GM21360 (cell line): ENCODE data around the gene CGN.

Source experiments
- ATAC-seq: cut with Tn5 transposase; IDR thresholded peaks from one replicate; pipeline ENCODE4 v1.9.1; 2021; ENCODE audit warnings: mild to moderate bottlenecking, moderate library complexity; ENCODE audit not compliant: unreplicated experiment

The CGN gene

DNA sequence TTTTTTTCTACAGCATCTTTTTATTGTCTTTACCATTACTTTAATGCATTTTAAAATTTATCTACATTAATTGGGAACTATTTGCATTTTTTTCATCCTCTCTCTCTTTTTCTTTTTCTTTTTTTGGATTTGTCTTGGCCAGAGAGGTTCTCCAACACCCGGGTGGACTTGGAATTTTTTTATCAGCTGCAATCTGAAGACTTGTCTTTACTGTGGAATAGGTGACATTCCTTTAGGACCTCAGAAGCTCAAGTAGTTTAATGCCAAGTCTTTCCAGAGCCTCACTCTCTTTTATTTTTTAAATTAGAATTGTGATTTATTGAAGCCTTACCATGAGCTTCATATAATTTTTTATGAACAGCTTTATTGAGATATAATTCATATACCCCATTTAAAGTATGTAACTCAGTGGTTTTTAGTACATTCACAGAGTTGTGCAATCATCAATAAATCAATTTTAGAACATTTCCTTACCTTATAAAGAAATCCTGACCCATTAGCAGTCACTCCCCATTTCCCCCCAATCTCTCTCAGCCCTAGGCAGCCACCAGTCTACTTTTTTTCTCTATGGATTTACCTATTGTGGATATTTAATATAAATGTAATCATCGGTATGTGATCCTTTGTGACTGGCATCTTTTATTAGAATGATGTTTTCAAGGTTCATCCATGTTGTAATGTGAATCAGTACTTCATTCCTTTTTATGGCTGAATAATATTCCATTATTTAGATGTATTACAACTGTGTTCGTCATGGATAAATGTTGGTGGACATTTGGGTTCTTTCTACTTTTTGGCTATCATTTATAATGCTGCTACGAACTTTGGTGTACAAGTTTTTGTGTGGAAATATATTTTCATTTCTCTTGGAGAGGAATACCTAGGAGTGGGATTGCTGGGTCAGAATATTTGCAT, 35.1 kb downstream of the CGN start:
- ATAC-seq, result no peak

DNA sequence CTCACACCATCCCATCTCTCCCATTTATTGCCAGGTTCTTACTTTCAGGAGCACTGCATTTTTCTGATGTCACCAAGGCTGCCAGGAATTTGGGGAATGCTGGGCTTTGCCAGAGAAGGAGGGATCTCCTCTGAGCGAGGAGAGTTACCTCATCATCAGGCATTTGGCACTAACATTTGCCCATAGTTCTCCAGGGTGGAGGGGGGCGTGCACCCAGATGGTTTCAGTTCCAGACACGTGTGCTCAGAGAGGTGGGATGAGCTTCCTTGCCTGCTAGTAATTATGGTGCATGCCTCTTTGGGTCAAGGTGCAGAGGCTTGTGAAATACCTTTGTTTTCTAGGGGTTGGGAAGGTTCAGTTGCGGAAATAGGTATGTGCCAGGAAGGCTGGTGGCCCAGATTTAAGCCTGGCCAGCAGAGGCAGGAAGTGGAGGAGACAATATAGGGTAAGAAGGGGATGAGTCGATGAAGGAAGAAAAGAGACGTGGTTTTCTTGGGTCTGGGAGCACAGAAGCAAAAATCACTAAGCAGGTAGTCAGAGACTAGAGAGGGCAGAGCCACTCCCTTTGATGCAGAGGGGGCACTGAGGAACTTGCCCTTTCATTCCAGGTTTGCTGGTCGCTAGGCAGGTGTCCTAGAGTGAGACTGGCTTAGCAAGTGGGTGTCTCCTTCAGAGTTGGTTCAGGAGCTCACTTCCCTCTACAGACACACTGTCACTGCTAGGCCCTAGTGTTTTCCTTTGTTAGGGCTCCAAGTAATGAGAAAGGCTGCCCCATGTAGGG, 36.1 kb downstream of the CGN start:
- no peak for ATAC-seq

DNA sequence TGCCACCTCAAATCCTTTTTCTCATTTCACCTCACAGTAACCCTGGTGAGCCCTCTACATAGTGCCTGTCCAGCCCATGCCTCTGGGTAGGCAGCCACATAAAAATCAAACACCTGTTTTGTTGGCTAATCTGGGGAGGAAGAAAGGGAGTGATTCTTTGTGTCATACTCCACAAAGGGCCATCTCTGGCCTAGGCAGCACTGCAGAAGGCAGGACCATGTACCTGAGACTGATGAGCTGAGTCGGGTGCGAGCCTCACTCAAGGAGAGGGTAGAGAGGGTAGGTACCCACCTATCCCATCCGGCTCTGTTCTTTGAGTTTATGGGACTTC, 36.7 kb downstream of the CGN start:
- no peak for ATAC-seq

DNA sequence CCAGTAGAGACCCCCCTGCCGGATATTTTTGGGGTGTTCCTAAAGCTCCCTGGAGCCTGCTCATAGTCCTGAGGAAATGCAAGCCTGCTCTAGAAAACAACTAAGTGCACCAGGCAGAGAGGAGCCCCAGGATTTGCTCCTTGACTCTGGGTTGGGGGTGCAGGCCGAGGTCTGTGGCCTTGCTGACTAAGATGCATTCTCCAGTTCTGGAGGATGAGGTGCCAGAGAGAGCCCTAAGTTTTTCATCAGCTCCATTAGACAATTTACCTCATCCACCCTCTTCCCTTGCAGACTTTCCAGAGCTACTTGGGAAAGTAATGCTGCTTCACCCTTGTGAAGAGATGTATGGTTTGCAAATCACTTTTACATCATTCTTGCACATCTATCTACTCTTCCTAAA, 38.0 kb downstream of the CGN start:
- ATAC-seq, result no peak

GRCh38 chr1:151553659-151554058, 42.5 kb downstream of the CGN start:
- no peak for ATAC-seq

- ATAC-seq, result no peak
Measured at GRCh38 chr1:151556052-151556451, 44.9 kb downstream of the CGN start.

- no peak for ATAC-seq
Measured at GRCh38 chr1:151562661-151563060, 51.5 kb downstream of the CGN start.

GRCh38 chr1:151563376-151563775, 52.2 kb downstream of the CGN start:
- no peak for ATAC-seq

DNA sequence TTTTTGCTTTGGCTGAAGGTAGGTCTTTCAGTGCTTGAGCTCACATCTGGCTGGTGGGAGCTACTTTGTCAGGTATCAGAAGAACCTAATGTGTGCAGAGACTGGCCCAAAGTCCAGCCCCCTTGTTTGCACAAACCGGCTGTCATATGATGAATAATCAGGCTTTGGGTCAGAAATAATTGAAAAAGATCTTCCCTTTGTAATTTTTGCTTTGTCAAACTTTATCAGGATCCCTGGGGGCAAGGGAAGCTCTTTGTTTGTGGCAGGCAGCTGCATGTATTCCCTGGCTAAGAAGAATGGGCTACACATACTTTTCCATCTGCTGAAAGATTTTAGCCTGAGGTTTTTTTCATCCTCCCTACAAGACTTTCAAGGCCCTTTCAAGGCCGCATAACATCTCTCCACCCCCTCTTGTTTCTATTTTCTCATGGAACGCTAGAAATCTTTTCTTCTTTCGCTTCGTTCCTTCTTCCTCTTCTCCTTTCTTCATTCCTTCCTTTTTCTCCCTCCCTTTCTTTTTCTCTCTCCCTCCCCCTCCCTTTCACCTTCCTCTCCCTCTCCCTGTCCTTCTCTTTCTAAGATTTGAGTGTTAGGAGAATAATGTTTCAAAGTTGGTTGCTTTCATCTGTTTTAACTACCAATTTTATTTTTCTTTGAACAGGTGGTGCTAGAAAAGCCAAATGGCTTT, 54.5 kb downstream of the CGN start:
- ATAC-seq, result no peak

DNA sequence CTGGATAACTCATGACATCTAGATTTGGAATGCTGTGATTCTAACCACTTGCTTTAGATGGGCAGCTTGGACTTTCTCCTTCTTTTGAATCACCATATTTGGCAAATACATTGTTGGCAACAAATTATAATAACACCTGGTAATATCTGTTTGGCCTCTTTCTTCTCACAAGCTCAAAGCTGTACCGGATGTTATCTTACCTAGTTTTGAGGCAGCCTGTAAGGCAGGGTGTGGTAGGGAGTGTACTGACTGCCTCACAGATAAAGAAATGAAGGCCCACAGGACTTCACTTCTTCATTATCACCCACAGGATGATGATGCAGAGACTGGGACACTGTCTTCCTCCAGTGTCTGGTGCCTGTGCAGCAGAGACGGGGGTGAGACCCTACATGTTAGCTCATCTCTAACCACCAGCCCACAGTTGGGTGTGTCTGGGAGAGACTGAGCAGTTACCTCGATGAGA, 57.5 kb downstream of the CGN start:
- ATAC-seq, result no peak

- no peak for ATAC-seq
Measured at GRCh38 chr1:151570819-151571218, 59.6 kb downstream of the CGN start.

- ATAC-seq, result no peak
Measured at GRCh38 chr1:151574575-151575529, 63.7 kb downstream of the CGN start.

DNA sequence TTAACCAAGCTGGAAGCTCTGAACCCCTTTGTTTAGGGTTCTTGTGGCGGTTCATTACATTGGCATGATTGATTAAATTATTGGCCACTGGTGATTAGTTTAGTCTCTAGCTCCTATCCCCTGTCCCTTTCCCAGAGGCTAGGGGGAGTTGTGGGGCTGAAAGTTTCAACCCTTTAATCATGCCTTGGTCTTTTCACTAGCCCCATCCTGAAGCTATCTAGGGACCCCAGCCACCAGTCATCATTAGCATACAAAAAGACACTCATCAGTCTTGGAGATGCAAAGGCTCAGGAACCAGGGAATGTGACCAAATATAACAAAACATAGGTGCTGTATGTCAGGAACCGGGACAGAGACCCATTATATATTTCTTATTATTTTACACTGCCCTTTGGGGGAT, 66.0 kb downstream of the CGN start:
- ATAC-seq, result no peak

- no peak for ATAC-seq
Measured at GRCh38 chr1:151578941-151579340, 67.8 kb downstream of the CGN start.

DNA sequence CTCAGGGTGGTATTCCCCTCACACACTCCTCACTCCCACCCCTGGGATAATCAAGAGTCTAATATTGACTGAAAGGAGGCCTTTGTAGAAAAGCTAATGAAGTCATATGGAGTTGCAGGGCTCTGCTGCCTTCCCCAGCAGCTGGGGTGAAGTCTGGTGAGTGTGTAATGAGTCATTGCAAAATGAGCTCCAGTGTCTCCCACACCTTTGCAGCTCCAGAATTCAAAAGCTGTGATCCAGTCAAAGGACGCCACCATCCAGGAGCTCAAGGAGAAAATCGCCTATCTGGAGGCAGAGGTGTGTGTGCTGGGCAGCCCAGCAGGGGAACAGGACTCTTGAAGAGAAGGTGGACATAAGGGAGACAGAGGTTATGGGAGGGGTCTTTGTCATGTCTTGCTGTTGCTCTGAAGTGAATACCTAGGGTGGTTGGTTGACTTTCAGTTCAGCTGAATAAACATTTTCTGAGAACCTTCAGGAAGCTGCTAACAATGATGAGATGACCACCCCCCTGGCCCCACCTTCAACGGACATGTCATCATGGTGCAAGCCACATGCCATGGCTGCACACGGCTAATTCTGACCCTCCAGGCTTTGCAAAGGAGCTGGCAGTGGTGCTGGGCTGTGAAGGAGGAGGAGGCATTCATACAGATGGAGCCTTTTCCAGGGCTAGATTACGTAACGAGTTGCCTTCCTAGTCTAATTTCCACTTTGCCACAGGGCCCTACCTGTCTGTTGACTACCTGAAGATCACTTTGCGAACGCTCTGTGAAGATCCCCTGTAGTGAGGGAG, 68.4 kb downstream of the CGN start:
- ATAC-seq, result no peak

DNA sequence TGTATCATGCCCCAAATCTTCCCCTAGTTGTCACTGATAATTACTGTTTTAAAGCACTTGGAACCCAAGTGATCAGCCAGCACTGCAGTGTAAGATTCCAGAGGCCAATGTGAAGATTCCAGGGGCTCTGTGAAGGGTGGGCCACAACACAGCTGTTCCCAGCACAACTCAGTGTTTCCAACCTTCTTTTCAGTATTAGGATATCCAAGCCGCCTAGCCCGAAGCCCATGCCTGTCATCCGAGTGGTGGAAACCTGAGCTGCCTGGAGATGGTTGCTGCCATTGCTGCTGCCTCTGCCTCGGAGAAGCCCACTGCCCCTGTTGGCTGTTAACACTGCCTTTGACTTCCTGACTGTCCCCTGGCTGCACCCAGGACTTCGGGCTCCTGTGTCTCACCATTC, 70.3 kb downstream of the CGN start:
- ATAC-seq, result no peak

GRCh38 chr1:151581921-151582320, 70.7 kb downstream of the CGN start:
- no peak for ATAC-seq

DNA sequence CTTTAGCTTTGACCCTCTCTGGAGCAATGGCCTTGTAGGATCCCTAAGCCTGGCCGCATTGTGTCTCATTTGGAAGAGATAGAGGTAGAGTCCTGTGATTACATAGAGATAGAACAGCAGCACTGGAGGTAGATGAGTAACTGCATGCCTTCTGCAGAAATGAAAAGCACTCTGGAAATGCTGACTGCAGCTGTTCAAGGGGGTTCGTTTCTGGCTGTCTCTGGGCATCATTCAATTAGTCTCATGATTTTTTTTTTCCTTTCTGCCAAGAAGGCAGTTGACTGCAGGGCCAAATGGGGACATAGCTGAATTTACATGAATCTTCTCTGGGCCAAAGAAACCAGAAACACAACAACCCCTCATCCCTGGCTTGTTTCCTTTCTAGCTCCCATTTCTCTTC, 72.6 kb downstream of the CGN start:
- no peak for ATAC-seq

DNA sequence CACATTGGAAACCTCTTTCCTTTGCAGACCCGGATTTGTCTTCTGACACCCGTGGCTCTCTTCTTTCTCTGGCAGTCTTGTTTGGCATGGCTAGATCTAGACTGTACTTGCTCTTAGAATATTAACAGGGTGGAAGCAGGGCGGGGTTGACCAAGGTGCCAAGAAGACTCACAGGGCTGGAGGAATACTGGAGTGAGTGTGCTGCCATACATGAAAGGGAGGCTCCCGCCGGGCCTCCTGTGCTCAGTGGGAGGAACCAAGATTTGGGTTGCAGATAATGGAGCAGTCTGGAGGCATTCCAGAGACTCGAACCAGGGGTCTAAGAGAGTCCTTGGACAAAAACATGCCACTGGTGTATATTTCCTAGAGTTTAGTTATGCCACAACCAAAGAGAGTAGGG, 73.1 kb downstream of the CGN start:
- ATAC-seq, result no peak

DNA sequence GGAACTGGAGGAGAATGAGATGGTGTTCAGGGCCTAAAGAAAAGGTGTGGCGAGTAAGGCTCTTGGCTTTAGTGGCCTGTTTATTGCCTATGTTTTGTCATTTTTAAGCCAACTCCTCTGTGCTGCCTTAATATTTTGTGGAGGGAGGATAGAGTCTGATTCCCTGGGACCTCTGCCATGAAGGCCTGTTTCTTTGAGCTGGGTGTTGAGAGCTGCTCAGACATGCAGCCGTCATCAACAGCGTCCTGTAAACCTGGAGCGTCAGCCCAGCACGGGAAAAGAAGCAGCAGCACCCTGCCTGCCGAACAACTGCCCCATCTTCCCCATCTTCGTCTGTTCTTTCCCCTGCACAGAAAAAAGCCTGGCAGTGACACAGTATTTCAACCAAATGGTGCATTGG, 73.6 kb downstream of the CGN start:
- no peak for ATAC-seq
